Activated naive CD8-positive, alpha-beta T cell treated with anti-CD3 and anti-CD28 coated beads, Interleukin-2, amount 50 U/mL, for 24 hours (primary cell): Measurements from ENCODE around the gene EHMT1.
"Not testable (repeated sequence)": the region's sequence is repeated elsewhere in the genome, so short reads cannot be mapped to it uniquely, and the experiment has no call there.

ENCODE experiments used
- ATAC-seq: fragments of 150-1000 bp; cut with Tn5 transposase; one replicate; pipeline ENCODE4 v1.10.0; 2021
- DNase-seq: peaks from one replicate; pipeline ENCODE4 v3.0.0; 2021
- H3K27ac Mint-ChIP-seq: one replicate; pipeline ENCODE4 v1.8.0; 2021; ENCODE audit warnings: mild to moderate bottlenecking, mixed read lengths
- H3K27me3 Mint-ChIP-seq: one replicate; pipeline ENCODE4 v1.8.0; 2021; ENCODE audit warnings: mixed read lengths
- H3K36me3 Mint-ChIP-seq: one replicate; pipeline ENCODE4 v1.8.0; 2021; ENCODE audit warnings: low read depth, mixed read lengths
- H3K4me1 Mint-ChIP-seq: one replicate; pipeline ENCODE4 v1.8.0; 2021; ENCODE audit warnings: mixed read lengths
- H3K4me3 Mint-ChIP-seq: one replicate; pipeline ENCODE4 v1.8.0; 2021; ENCODE audit warnings: mild to moderate bottlenecking, moderate library complexity, mixed read lengths
- H3K9me3 Mint-ChIP-seq: one replicate; pipeline ENCODE4 v1.8.0; 2021; ENCODE audit warnings: mixed read lengths

Gene EHMT1

DNA sequence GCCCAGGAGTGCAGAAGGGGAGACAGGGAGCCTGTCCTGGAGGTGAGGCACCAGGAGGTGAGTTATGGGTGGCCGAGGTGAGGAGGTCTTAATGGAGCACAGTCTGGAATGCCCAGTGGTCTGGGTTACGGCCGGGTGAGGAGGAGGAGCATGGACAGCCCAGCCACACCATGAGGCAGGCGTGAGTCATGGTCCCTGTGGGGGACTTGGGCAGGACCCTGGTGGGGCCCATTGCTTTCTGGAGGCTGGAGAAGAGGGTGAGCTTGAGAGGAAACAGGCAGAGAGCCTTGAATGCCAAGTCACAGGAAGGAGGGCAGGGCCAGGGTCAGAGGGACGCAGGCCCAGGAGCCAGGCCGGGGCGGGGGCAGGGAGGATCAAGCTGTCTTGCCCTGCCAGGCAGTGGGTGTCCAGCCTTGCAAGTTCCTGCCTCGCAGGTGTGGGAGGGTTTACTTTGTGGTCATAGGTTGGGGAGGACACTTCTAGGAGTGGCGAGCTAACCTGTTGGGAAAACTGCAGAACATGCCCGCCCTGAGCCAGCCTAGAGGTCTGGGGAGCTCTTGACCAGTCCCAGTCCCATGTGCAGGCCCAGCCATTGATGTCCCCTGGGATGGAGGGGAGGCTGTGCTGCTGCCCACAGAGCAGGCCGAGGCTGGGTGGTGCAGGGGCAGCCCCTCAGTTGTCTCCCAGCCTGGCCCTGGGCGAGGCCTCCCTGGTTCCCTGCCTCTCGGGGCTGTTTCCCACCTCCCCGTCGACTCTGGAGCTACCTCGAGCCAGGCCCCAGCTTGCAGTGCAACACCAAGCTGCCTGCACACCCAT lies 261.6 kb downstream of the EHMT1 start:
- no peak overlapping the region for H3K27ac Mint-ChIP-seq
- DNase-seq, result no peak
- ATAC-seq, result no peak
- peaks cover 2% of the 10 kb centered on the region for H3K4me1 Mint-ChIP-seq
- no peak overlapping the region for H3K4me3 Mint-ChIP-seq
- peaks cover 20% of the 10 kb centered on the region for H3K27me3 Mint-ChIP-seq
- H3K36me3 Mint-ChIP-seq, result peaks cover 1% of the 10 kb centered on the region
- H3K9me3 Mint-ChIP-seq, result no peaks in the 10 kb centered on the region

DNA sequence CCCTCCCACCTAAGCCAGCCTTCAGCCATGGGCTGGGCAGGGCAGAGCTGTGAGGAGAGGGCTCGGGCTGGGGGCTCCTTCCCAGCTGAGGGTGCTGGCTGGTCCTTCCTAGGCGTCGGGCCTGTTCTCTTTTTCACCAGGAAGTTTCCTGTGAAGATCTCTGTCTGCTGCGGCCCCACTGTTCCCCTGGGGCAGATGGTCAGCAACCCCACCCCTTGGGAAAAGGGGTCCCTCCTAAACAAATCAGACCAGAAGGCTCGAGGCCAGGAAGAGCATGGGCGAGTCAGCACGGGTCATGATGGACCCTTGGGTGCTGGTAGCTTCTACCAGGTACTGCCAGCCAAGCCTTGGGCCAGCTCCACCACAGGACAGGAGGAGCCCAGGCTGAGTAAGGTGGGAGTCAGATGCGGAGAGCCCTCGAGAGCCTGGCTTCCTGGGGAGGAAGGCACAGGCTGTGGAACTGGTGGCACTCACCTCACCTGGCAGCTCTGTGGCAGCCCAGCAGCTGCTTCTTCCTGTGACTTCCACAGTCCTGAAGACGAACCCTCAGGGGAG lies 262.2 kb downstream of the EHMT1 start:
- DNase-seq, result no peak
- no peak for ATAC-seq
- H3K4me1 Mint-ChIP-seq, result peaks cover 2% of the 10 kb centered on the region
- H3K9me3 Mint-ChIP-seq, result no peaks in the 10 kb centered on the region
- H3K27me3 Mint-ChIP-seq, result peaks cover 13% of the 10 kb centered on the region
- peaks cover 1% of the 10 kb centered on the region for H3K36me3 Mint-ChIP-seq
- H3K27ac Mint-ChIP-seq, result no peak overlapping the region
- H3K4me3 Mint-ChIP-seq, result no peak overlapping the region

- DNase-seq (no peak), ATAC-seq (no peak)
- peaks cover 9% of the 10 kb centered on the region for H3K27me3 Mint-ChIP-seq
- no peaks in the 10 kb centered on the region for H3K9me3 Mint-ChIP-seq
- H3K4me3 Mint-ChIP-seq, result no peak overlapping the region
- no peaks in the 10 kb centered on the region for H3K4me1 Mint-ChIP-seq
- H3K36me3 Mint-ChIP-seq, result no peaks in the 10 kb centered on the region
- no peak overlapping the region for H3K27ac Mint-ChIP-seq
Measured at GRCh38 chr9:137881591-137882505, 263.0 kb downstream of the EHMT1 start.

DNA sequence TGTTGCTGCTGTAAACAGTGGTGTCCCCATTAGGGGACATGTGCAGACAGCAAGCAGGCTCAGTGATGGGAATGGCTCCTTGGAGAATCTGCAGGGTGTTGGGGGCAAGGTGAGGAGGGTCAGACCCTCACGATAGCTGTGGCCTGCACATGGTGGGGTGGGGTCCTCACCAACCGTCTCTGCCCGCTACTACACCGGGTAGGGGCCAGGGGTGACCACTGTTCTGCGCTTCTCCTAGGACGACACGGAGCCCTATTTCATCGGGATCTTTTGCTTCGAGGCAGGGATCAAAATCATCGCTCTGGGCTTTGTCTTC lies 263.7 kb downstream of the EHMT1 start:
- H3K9me3 Mint-ChIP-seq, result no peaks in the 10 kb centered on the region
- H3K27ac Mint-ChIP-seq, result no peak overlapping the region
- DNase-seq, result no peak
- no peak overlapping the region for H3K4me3 Mint-ChIP-seq
- ATAC-seq, result no peak
- peaks cover 9% of the 10 kb centered on the region for H3K27me3 Mint-ChIP-seq
- H3K4me1 Mint-ChIP-seq, result no peaks in the 10 kb centered on the region
- H3K36me3 Mint-ChIP-seq, result no peaks in the 10 kb centered on the region

DNA sequence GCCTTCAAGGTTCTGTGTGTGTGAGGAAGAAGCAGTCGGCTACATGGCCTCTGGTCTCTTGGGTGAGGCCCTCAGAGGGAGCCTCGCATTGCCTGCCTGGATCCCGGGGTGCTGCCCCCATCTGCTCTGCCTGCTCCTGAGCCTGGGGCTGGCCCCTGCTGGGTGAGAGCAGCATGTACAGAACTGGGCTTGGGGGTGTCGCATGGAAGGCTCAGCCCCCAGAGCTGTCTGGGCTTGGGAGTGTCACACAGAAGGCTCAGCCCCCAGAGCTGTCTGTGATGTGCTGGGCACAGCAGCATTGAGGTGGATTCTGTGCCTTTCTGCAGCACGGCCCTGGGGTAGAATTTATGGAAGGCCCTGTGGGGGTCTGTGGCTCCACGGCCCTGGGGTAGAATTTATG lies 265.2 kb downstream of the EHMT1 start:
- H3K27me3 Mint-ChIP-seq, DNase-seq: not testable (repeated sequence)

DNA sequence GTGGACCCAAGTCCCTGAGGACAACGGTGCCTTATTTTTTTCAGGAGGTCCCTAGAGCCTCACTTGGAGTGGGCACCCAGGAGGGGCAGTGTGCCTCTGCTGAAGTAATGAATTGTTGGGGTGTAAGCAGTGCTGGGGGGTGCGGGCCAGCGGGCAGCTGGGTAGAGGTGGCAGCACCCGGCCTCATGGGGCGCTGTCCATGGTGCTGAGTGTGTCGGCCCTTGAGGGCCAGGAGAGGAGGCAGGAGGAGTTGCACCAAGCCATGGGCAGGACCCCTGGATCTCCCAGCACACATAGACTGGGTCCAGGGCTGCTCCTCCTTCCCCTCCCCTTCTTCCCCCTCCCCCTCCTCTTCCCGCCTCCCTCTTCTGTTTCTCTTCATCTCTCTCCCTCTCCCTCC lies 265.7 kb downstream of the EHMT1 start:
- ATAC-seq, H3K4me3 Mint-ChIP-seq, H3K27me3 Mint-ChIP-seq, H3K36me3 Mint-ChIP-seq, H3K27ac Mint-ChIP-seq, H3K9me3 Mint-ChIP-seq, H3K4me1 Mint-ChIP-seq: not testable (repeated sequence)
- DNase-seq, result peak; percentile 13

More for the DNA sequence above, 265.2 kb downstream of the EHMT1 start:
- H3K4me3 Mint-ChIP-seq, H3K4me1 Mint-ChIP-seq, ATAC-seq, H3K9me3 Mint-ChIP-seq, H3K27ac Mint-ChIP-seq, H3K36me3 Mint-ChIP-seq: not testable (repeated sequence)

DNA sequence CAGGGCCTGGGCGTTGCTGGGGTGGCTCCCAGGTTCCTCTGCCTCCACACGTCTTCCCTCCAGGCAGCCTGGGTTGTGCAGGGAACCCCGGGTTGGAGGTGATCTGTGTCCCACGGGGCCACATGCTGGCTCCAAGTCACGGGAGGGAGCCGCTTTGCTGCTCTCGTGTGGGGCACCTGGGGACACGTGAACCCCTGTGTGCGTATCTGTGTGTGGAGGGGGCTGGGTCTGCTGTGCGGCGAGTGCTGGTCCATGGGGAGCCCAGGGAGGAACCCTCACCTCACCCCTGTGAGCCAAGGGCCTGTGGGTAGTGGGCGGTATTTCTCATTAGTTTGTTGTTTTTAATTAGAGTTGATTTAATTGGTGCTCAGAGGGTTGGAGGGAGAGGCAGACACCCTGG lies 266.3 kb downstream of the EHMT1 start:
- not testable (repeated sequence) for H3K4me3 Mint-ChIP-seq, H3K4me1 Mint-ChIP-seq, DNase-seq, ATAC-seq, H3K27me3 Mint-ChIP-seq, H3K27ac Mint-ChIP-seq, H3K36me3 Mint-ChIP-seq, H3K9me3 Mint-ChIP-seq
